Fibroblast of villous mesenchyme (primary cell): ENCODE results near the gene SPNS3. TPM values are rescaled to one million over a fixed set of nuclear protein-coding genes. Genes with fewer than 3 reads are reported as not detected.

Experiments
- DNase-seq: peaks from one replicate; pipeline ENCODE4 v3.0.0-alpha.2; 2010; ENCODE audit warnings: low read depth
- H3K4me3 ChIP-seq: 2 replicates; pipeline ENCODE4 v1.5.1; 2011; ENCODE audit warnings: low read depth, mild to moderate bottlenecking, low read length
- CTCF ChIP-seq: IDR thresholded peaks from 2 replicates; pipeline ENCODE4 v1.5.1; 2012; ENCODE audit warnings: low read depth, mild to moderate bottlenecking, low read length; ENCODE audit not compliant: insufficient read depth
- total RNA-seq: library from RNA; depleted of rRNA; stranded (reverse); fragments of >200 nt; gene quantifications from 2 replicates; pipeline ENCODE4 v1.2.3, GENCODE V29; 2012

Gene SPNS3
- total RNA-seq, 1 donor = not detected

GRCh38 chr17:4504188-4504587 is 70.4 kb downstream of the SPNS3 start:
- TF ChIP-seq CTCF = no peak
- no peak for DNase-seq
- no peak overlapping the region for H3K4me3 ChIP-seq

GRCh38 chr17:4505187-4505586 is 71.4 kb downstream of the SPNS3 start:
- TF ChIP-seq CTCF = no peak
- no peak overlapping the region for H3K4me3 ChIP-seq
- DNase-seq = no peak

GRCh38 chr17:4506175-4506813 is 72.6 kb downstream of the SPNS3 start:
- no peak overlapping the region for H3K4me3 ChIP-seq
- no peak for DNase-seq
- TF ChIP-seq CTCF = no peak

- no peak for TF ChIP-seq CTCF
- H3K4me3 ChIP-seq = no peak overlapping the region
- DNase-seq = no peak
Observed at GRCh38 chr17:4506892-4507291, 73.2 kb downstream of the SPNS3 start.

- DNase-seq = no peak
- TF ChIP-seq CTCF = no peak
- H3K4me3 ChIP-seq = no peak overlapping the region
Observed at GRCh38 chr17:4507361-4508111, 73.8 kb downstream of the SPNS3 start.

GRCh38 chr17:4508207-4508606 is 74.5 kb downstream of the SPNS3 start:
- no peak for DNase-seq
- no peak for TF ChIP-seq CTCF
- no peak overlapping the region for H3K4me3 ChIP-seq

GRCh38 chr17:4509401-4509800 is 75.7 kb downstream of the SPNS3 start:
- TF ChIP-seq CTCF = no peak
- H3K4me3 ChIP-seq = no peak overlapping the region
- no peak for DNase-seq
